ENCODE measurements around the gene RHOF.

Gene RHOF

DNA sequence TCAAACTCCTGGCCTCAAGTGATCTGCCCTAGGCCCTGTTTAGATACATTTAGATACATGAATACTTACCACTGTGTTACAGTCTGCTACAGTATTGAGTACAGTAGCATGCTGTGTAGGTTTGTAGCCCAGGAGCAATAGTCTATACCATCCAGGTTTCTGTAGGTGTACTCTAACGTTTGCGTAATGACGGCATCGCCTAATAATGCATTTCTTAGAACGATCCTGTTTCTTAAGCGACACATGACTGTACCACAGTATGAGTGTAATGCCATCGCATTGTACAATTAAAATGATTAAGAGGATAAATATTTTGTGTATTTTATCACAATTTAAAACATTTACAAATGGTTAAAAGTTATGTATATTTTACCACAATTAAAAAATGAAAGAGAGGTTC is 62.0 kb downstream of the RHOF start:
- no peak for FAIRE-seq
- TF ChIP-seq CTCF (IDR thresholded peaks at IDR 0.05; ENCODE audit: insufficient read depth, missing control alignments) = no peak
- DNase-seq (ENCODE audit: insufficient read length, low spot score) = no peak

- DNase-seq (ENCODE audit: insufficient read length, low spot score) (no peak), FAIRE-seq (no peak)
- no peak for TF ChIP-seq CTCF (IDR thresholded peaks at IDR 0.05; ENCODE audit: insufficient read depth, missing control alignments)
Measured at GRCh38 chr12:121729021-121729420, 64.5 kb downstream of the RHOF start.
